Stimulated activated CD4-positive, alpha-beta T cell treated with anti-CD3 and anti-CD28 coated beads, Interleukin-4, amount 100 ng/mL, for 24 hours (primary cell): ENCODE data around the gene EHD4.

ENCODE experiments used
- DNase-seq: peaks from one replicate; pipeline ENCODE4 v3.0.0-alpha.2; 2020

EHD4 gene

DNA sequence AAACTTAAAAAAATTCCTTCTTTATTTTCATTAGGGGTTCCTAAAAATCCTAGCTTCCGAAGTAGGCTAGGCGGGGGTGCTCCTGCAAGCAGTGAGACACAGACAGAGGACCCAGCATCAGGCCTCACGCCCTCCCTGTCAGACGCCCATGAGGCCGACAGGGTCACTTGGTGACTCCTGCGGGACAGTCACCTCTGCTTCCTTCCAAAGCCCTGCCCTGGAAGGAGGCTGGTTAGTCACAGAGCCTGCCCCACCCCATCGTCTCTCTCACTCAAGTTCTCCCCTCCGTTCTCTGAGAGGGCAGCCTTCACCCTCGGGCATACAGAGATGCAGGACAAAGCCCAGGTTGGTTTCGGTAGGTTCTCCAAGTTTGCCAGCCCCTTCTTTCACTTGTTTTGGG lies 38.6 kb downstream of the EHD4 start:
- peak; percentile 8 for DNase-seq

DNA sequence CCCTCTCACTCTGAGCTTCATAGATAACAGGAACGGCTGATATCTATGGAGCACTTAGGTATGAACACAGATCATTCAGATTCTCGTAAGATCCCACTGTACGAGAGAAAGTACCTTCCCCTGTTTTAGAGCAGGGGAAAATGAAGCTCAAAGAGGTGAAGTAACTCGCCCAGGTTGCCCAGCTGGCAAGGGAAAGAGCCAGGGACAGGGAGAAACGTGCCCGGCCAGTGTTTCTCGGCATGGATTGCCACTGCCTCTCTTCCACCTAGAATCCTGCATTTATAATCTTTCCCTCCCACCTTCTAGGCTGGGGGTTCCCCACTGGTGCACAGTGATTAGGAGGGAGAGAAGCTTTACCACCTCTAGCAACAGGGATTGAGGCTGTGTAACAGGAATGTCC lies 39.0 kb downstream of the EHD4 start:
- DNase-seq, result no peak

DNA sequence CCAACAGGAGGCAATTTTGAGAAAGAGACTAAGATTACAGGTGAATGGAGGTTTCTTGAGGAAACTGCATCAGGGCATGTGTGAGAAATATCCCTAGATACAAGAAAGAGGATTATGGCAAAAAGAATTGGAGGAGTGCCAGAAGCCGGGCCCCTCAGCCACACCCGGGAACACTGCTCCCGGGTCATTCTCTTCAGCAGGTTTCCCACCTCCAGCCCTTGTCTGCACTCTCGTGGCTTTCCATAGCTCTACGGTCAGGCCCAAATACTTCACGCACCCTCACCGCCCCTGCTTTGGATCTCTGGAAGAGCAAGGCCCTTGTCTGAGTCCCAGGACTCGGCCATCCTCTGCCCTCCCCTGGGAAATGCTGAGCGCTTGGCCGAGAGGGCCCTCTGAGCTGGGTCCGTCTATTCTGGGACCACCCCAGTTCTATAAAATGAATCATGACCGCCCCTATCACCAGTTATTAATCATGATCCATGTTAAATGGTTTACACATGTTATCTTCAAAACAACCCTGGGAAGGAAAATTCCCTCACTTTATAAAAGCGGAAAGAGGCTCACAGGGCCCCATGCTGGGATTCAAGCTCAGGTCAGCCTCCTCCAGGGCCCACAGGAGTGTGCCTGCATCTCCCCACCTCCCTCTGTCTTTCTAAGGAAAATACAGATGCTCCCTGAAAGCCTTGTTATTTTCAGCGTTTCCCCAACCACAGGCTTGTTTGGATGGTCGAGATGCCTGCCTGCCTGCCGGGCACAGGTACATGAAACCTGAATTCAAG lies 39.7 kb downstream of the EHD4 start:
- no peak for DNase-seq

- DNase-seq, result no peak
Measured at GRCh38 chr15:41932101-41932500, 40.3 kb downstream of the EHD4 start.

DNA sequence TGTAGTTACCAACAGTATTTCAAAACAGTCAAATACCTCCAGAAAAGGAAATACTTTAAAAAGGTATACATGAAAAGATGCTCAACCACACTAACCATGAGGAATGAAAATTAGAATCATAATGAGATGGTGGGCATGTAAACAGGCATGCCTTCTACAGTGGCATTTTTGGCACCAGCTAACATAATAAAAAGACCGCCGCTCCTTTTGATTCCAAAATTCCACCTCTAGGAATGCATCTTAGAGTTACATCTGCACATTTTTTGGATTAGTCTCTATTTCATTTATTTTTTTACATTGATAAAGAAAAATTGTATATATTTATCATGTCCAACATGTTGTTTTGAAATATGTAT lies 41.5 kb downstream of the EHD4 start:
- no peak for DNase-seq

DNA sequence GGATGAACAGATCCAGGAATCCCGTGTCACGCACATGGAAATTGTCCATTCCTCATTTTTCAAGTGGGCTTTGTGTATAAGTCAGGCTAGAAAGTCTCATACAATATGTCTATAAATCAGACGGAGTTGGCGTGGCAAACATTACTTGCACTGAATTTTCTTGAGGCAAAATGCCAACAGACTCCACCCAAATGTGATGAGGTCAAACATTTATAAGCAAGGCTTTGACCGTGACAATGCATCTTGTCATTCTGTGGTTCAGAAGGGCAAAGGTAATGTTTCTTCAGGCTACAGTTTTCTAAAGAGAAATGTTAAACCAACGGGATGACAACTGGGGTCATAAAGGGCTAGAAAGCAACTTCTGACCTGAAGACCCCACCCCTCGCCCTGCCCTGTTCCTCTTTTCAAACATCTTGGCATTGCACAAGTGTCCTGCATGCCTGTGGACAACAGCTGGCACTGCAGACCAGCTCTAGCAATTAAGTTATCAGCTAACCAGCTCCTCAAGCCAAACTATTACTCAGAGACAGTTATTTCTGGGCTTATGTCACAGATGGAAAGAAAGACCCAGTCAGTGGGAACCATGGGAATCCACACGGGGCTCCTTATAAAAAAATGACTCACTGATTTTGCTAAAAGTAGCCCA lies 42.0 kb downstream of the EHD4 start:
- no peak for DNase-seq

DNA sequence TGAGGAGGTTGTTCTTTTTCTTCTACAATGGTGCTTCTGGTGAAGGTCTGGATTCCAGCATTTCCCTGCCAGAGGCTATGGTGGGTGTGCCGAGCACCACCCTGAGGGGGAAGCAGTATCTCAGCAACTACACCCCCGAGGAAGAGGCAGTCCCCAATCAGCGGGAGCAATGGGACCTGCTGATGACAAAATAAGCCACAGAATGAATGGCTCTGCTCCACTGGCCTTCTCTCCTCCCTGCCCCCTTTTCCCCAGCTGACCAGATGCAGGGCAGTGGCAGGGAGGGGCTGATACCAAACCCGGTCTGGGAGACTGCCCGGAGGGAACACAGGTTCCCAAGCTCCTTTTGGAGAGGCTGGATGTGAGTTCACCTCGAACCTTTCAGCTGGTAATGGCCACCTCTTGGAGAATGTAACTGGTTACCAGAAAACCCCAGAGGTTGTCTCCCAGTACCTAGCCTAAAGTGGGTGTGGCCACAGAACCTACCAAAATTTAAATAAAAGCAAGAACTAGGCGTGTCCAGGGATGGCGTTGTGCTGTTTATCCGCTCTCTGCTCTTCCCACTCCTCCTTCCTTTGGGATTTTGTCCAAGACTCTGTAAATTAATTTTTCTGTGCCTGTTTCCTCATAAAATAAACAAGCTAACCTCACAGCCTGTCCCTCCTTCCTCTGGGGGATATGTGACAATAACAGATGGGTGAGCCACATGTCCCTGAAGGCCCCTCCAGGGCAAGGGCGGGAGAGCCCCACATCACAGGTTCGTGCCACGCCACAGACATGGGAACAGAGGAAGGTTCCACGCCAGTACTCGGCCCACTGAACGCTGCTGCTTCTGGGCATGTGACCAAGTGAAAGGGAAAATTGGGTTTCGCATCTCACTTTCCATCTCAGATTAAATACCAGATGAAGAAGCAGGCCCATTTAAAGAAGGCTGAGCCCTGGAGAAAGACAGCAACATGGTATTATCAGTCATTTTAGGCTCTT lies 43.4 kb downstream of the EHD4 start:
- DNase-seq, result peak; percentile 19

DNA sequence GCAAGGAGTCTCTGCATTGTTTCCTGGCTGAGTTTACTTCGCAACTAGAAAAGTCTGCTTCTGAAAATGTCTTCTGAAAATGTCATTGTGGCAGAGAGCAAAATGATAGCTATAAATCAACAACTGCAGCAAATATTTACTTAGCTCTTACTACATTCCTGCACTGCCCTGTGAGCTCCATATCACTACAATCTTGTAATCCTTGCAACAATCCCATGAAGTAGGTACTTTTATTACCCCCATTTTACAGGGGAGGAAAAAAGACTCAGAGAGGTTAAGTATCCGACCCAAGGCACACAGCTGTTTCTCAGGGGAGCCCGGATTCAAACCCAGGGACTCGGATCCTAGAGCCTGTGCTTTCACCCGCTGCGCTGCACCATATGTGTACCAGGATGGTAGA lies 44.3 kb downstream of the EHD4 start:
- no peak for DNase-seq

- DNase-seq, result no peak
Measured at GRCh38 chr15:41927536-41927935, 44.8 kb downstream of the EHD4 start.

DNA sequence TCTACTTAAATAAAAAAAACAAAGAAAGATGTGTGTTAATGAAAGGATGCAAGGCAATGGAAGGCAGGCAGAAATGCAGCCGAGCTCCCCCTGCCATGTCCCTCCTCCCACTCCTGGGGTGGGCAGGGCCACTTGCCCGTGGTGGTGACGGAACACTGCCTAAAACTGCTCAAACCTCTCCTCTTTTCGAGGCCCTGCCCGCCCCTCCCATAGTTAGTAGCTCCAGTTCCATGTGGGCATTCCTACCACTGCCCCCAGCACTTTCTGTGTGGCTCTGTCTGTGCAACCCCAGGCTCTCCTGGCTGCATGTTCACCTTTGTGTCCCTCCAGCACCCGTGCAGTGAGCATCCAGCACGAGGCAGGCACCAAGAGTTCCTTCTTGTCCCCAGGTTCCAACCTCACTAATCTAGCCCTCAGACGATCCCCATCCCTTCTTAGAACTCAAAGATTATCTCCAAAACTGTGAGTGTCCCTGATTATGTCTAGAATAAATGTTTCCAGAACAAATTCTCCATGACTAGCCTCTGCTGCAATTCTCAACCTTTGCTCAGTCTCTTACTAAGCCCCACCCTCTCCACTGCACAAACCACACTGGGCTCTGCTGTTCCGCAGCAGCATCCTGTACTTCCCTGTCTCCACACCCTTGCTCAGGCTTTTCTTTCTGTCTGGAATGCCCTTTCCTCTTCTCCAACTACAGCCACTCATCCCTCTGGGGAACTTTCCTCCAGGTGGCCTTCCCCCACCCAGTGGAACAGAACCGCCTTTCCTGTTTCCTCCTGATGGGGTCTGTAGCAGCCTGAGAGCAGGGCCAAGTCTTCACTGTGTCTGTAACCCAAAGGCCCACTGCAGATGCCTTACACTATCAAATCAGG lies 45.9 kb downstream of the EHD4 start:
- no peak for DNase-seq

DNA sequence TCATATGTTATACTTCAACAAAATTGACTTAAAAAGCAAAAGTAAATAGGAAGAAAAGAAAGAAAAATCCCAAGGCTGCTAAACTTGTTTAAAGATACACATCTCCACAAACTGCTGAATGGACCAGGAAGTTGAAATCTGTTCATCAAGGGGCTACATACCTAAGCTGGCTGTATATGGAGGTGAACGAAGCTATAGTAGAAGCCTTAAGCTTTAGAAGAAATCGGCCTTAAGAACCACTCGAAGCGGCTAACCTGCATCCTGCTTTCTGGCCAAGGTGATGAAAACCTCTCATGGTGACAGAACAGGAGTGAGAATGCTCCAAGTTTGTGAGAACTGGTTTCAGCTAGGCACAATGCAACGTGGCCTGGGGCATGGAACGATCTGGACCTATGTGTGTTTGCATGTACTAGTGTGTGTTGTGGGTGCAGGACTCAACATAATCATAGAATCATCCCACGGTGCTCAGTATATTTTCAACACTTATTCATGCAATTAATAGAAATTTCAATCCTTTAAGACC lies 47.2 kb downstream of the EHD4 start:
- DNase-seq, result no peak

DNA sequence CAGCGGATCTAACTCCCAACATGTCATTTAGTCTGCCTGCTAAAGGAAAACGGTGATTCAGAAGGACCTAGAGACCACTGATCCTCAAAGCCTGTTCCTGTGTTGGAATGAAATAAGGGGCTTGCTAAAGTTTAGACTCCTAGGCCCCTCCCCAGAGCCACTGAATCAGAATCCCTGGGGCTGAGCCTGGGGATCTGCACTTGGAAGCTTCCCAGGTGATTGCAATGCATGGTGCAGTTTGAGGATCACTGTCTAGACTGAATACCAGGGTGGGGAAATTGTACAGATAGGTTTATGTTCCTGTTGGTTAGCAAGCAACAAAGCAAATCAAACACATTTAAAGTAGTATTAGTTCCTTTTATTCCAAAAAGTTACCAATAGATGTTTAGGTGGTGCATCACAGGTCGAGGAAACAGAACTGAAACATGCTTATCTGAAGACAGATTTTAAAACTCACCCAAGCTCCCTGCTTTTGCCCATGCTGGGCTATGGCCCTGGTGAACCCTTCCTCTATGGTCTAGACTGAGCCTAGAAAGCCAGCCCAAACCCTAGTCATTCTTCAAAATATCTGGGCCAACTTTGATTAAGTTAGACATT lies 48.9 kb downstream of the EHD4 start:
- no peak for DNase-seq

GRCh38 chr15:41922353-41922752 lies 50.0 kb downstream of the EHD4 start:
- no peak for DNase-seq

DNA sequence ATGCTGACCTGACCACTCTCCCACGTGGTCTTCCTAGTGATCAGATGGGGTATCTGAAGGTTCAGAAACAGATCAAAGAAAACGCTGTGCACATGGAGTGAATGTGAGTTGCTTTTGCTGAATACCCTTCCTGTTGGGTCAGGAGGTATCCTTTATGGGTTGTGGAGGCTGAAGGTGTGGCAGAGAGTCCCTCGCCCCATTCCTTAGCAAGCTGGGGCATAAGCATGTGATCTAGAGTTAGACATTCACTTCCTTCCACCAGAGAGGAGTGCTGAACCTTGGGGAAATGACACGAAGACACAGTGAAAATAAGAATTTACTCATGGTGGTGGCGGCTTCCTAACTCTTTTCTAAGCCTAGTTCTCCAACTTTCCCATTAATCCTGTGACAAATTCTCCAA lies 50.7 kb downstream of the EHD4 start:
- DNase-seq, result no peak

DNA sequence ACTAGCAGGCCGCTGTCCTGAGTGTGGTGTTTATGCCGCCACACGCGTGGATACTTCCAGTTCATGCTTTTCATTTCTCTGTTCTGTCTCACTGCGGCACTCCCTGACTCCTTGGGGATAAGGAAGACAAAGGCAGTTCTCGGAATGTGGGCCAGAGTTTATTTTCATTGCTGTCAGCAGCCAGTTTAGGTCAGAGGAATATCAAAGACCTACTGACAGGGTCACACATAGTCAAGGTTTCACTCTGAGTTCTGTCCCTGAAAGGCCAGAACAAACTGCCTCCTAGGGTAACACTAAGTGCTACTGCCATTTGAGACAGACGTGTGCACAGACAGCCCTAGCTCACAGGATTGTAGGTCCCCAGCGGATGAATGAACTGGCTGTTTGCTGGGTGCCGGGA lies 51.2 kb downstream of the EHD4 start:
- no peak for DNase-seq

DNA sequence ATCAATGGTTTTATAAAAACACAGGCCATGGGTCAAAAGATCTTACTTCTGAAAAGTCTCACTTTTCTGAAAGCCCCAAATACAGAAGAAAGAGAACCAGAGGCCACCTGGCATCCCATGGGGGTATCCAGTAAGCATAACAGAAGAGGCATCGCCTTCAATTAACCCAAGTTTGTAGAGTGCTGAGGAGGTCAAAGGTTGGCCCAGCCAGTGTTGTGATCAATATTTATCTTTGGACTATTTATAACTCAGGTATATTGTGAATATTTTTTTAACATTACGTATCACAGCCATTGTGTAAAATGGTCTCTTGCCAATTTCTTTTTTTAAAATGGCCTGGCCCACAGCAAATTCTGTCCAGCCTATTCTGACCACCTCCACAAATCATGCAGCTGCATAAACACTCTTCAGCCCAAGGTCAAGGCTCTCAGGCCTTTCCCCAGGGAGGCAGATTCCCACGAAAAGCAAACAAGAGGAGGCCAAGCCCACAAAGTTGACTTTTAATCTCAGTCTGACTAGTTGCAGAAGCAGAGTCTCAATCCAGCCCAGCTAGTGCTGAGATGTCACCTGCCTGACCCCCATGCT lies 52.3 kb downstream of the EHD4 start:
- no peak for DNase-seq

GRCh38 chr15:41919201-41919820 lies 53.0 kb downstream of the EHD4 start:
- no peak for DNase-seq

DNA sequence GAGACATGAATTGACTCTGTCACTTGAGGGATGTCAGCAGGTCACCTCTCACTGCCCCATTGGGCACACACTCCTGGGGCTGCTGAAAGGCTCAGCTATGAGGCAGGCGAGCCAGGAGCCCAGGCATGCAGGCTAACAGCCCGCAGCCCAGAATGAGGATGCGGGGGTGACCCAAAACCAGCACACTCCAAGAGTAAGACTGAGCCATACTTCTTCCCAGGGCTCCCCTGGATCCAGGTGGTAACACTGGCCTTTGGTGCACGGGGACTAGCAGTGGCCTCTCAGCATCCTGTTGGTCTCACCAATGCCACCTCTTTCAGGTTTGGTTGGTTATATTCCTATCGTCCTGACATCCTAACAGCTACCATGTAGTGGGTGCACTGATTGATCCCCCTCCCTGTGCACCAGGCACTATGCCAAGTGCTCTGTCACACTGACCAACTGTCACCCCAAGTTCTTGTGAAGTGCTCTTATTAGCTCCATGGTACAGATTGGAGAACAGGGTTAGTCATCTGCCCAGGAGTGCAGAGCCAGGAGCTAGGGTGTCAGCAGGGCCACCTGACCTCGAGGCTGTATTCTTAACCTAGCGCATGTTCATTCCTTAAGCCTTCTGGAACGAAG lies 53.7 kb downstream of the EHD4 start:
- DNase-seq, result no peak

GRCh38 chr15:41917767-41918430 lies 54.5 kb downstream of the EHD4 start:
- DNase-seq, result no peak
